Cardiac fibroblast (primary cell): ENCODE data around the gene PDZD8.

ENCODE experiments used
- DNase-seq, 2 donors: peaks; one replicate each; pipeline versions ENCODE4 v3.0.0 to v3.0.0-alpha.2; 2010; ENCODE audit warnings: low read depth in 2 of 2
- H3K4me3 ChIP-seq, 2 donors: replicated peaks in 1 of 2; 1 replicate in 1 of 2; 2 replicates in 1 of 2; pipeline ENCODE4 v1.5.1; 2011; ENCODE audit warnings: low read depth in 2 of 2, low read length in 2 of 2, mild to moderate bottlenecking in 2 of 2, moderate library complexity in 1 of 2
- TF ChIP-seq, protein P1 (sequence below): IDR thresholded peaks from one replicate; pipeline ENCODE4 v1.5.1; 2011; ENCODE audit warnings: low read depth, mild to moderate bottlenecking, low read length, inconsistent platforms

The PDZD8 gene, protein sequence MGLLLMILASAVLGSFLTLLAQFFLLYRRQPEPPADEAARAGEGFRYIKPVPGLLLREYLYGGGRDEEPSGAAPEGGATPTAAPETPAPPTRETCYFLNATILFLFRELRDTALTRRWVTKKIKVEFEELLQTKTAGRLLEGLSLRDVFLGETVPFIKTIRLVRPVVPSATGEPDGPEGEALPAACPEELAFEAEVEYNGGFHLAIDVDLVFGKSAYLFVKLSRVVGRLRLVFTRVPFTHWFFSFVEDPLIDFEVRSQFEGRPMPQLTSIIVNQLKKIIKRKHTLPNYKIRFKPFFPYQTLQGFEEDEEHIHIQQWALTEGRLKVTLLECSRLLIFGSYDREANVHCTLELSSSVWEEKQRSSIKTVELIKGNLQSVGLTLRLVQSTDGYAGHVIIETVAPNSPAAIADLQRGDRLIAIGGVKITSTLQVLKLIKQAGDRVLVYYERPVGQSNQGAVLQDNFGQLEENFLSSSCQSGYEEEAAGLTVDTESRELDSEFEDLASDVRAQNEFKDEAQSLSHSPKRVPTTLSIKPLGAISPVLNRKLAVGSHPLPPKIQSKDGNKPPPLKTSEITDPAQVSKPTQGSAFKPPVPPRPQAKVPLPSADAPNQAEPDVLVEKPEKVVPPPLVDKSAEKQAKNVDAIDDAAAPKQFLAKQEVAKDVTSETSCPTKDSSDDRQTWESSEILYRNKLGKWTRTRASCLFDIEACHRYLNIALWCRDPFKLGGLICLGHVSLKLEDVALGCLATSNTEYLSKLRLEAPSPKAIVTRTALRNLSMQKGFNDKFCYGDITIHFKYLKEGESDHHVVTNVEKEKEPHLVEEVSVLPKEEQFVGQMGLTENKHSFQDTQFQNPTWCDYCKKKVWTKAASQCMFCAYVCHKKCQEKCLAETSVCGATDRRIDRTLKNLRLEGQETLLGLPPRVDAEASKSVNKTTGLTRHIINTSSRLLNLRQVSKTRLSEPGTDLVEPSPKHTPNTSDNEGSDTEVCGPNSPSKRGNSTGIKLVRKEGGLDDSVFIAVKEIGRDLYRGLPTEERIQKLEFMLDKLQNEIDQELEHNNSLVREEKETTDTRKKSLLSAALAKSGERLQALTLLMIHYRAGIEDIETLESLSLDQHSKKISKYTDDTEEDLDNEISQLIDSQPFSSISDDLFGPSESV

DNA sequence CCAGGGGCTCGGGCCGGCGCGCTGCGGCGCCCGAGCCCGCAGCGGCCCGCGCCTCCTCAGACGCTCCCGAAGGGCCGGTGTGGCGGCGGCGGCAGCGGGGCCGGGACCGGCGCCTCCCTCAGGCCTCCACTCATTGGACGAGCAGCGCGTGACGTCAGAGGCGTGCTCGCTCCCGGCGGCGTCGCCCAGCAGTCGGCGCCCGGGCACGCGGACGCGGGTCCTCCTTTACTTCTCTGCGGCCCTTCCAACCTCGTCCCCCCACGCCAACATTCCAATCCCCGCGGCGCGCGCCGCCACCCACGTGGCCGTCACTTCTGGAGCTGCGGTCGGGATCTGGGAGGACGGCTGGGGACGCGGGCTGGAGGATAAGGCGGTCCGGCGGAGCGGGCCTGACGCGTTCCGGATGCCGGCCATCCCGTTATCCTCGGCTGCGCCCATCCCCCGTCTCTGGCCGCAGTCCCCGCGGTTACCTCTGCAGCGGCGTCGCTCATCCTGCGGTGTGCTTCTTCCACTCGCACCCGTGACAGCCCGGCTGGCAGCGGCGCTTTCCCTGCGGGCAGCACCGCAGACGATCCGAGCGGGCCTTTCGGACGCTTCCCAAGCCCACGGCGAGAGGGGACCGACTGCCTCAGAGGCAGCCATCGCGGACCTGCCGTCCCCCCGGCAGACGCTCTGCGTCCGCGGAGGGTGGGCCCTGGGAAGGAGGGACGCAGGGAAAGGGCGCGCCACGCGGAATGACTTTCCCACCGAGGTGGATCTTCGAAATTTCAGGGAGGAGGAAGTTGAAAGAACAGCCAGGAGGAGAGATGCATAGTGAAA, at the start of gene PDZD8:
PDZD8 (minus strand) TSS at position 81 of the 819 bp plus-strand sequence. CDS start 213 bp downstream, outside the sequence.
- TF ChIP-seq, protein P1, sequence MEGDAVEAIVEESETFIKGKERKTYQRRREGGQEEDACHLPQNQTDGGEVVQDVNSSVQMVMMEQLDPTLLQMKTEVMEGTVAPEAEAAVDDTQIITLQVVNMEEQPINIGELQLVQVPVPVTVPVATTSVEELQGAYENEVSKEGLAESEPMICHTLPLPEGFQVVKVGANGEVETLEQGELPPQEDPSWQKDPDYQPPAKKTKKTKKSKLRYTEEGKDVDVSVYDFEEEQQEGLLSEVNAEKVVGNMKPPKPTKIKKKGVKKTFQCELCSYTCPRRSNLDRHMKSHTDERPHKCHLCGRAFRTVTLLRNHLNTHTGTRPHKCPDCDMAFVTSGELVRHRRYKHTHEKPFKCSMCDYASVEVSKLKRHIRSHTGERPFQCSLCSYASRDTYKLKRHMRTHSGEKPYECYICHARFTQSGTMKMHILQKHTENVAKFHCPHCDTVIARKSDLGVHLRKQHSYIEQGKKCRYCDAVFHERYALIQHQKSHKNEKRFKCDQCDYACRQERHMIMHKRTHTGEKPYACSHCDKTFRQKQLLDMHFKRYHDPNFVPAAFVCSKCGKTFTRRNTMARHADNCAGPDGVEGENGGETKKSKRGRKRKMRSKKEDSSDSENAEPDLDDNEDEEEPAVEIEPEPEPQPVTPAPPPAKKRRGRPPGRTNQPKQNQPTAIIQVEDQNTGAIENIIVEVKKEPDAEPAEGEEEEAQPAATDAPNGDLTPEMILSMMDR = no peak
- peak; percentile 89 to 93 for DNase-seq
- peak within 1 kb of the TSS; percentile 90 to 96 for H3K4me3 ChIP-seq

- no peak for DNase-seq
- H3K4me3 ChIP-seq = no peak overlapping the region
- TF ChIP-seq, protein P1 = no peak
Observed at GRCh38 chr10:117424171-117424570, 48.9 kb upstream of the PDZD8 start.

GRCh38 chr10:117421985-117422384, 46.7 kb upstream of the PDZD8 start:
- TF ChIP-seq, protein P1 = no peak
- no peak overlapping the region for H3K4me3 ChIP-seq
- no peak for DNase-seq

- TF ChIP-seq, protein P1 = no peak
- H3K4me3 ChIP-seq = no peak overlapping the region
- DNase-seq = no peak
Observed at GRCh38 chr10:117420768-117421167, 45.5 kb upstream of the PDZD8 start.

GRCh38 chr10:117419921-117420320, 44.7 kb upstream of the PDZD8 start:
- DNase-seq = peak in 1 of 2 donors; percentile 12
- TF ChIP-seq, protein P1 = no peak
- H3K4me3 ChIP-seq = no peak overlapping the region

DNA sequence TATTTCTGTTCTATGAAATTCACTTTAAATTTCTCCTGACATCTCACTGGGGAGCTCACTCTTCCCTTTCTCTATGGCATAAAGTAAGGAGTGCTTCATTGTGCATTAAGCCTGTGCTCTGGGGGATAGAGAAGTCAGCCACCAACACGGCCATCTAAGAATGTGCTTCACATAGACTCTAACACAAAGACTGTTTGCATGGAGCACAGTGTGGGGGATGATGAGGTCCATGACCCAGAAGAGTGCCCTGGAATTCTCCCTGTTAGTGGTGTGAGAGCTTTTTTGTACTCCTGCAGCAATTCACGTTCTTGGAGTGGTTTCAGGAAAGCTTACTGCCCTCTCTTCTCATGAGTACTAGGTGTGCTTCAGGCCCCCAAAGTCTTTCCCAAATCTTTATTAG, 43.9 kb upstream of the PDZD8 start:
- no peak for DNase-seq
- TF ChIP-seq, protein P1 = no peak

More for the DNA sequence above, 43.9 kb upstream of the PDZD8 start:
- no peak overlapping the region for H3K4me3 ChIP-seq
